Activated gamma-delta T cell treated with anti-CD3 and anti-CD28 coated beads, Interleukin-2, amount 50 U/mL, for 16 hours (primary cell): ENCODE results near the gene ANAPC1.
A peak's percentile ranks its signal among the peaks of the same experiment; 100 is the strongest.
"Not testable (repeated sequence)": the region's sequence is repeated elsewhere in the genome, so short reads cannot be mapped to it uniquely, and the experiment has no call there.

ENCODE experiments used
- DNase-seq: peaks from one replicate; pipeline ENCODE4 v3.0.0-alpha.2; 2020; ENCODE audit warnings: low read depth

ANAPC1 gene

GRCh38 chr2:111812970-111813622 lies 70.9 kb downstream of the ANAPC1 start:
- not testable (repeated sequence) for DNase-seq

- DNase-seq, result not testable (repeated sequence)
Measured at GRCh38 chr2:111790633-111791032, 93.4 kb downstream of the ANAPC1 start.

- DNase-seq, result not testable (repeated sequence)
Measured at GRCh38 chr2:111784081-111784480, 99.9 kb downstream of the ANAPC1 start.

GRCh38 chr2:111782195-111782594 lies 101.8 kb downstream of the ANAPC1 start:
- DNase-seq, result not testable (repeated sequence)

- not testable (repeated sequence) for DNase-seq
Measured at GRCh38 chr2:111781443-111782094, 102.4 kb downstream of the ANAPC1 start.

- not testable (repeated sequence) for DNase-seq
Measured at GRCh38 chr2:111777155-111777554, 106.8 kb downstream of the ANAPC1 start.

GRCh38 chr2:111776296-111776695 lies 107.7 kb downstream of the ANAPC1 start:
- DNase-seq, result not testable (repeated sequence)

GRCh38 chr2:111772180-111772579 lies 111.8 kb downstream of the ANAPC1 start:
- DNase-seq, result not testable (repeated sequence)

- DNase-seq, result not testable (repeated sequence)
Measured at GRCh38 chr2:111770916-111771658, 112.9 kb downstream of the ANAPC1 start.

GRCh38 chr2:111768266-111769190 lies 115.5 kb downstream of the ANAPC1 start:
- DNase-seq, result not testable (repeated sequence)

GRCh38 chr2:111767087-111767486 lies 116.9 kb downstream of the ANAPC1 start:
- DNase-seq, result not testable (repeated sequence)

GRCh38 chr2:111766295-111766694 lies 117.7 kb downstream of the ANAPC1 start:
- DNase-seq, result not testable (repeated sequence)

- not testable (repeated sequence) for DNase-seq
Measured at GRCh38 chr2:111764151-111764550, 119.8 kb downstream of the ANAPC1 start.

- DNase-seq, result not testable (repeated sequence)
Measured at GRCh38 chr2:111760697-111761284, 123.2 kb downstream of the ANAPC1 start.

GRCh38 chr2:111752533-111752932 lies 131.5 kb downstream of the ANAPC1 start:
- DNase-seq, result not testable (repeated sequence)

GRCh38 chr2:111750641-111751040 lies 133.4 kb downstream of the ANAPC1 start:
- DNase-seq, result not testable (repeated sequence)

GRCh38 chr2:111748429-111748828 lies 135.6 kb downstream of the ANAPC1 start:
- not testable (repeated sequence) for DNase-seq

GRCh38 chr2:111747410-111748115 lies 136.4 kb downstream of the ANAPC1 start:
- DNase-seq, result peak; percentile 39

GRCh38 chr2:111744751-111745150 lies 139.2 kb downstream of the ANAPC1 start:
- DNase-seq, result not testable (repeated sequence)

- not testable (repeated sequence) for DNase-seq
Measured at GRCh38 chr2:111741517-111741916, 142.5 kb downstream of the ANAPC1 start.
